MM.1S (cell line): ENCODE results near the gene ADAMTSL1.

Source experiments
- CTCF ChIP-seq: fragments of 300-600 bp; sonication (generic); IDR thresholded peaks from 2 replicates; pipeline ENCODE4 v1.5.1; 2016; ENCODE audit warnings: antibody characterized with exemption, low read length, mixed read lengths
- EZH2 ChIP-seq: fragments of 300-600 bp; sonication (generic); optimal IDR thresholded peaks from 2 replicates; pipeline ENCODE3; 2017; ENCODE audit warnings: low read depth, mild to moderate bottlenecking, antibody characterized with exemption, low read length, mixed read lengths
- EZH2phosphoT487 ChIP-seq: fragments of 300-600 bp; sonication (generic); IDR thresholded peaks from 2 replicates; pipeline ENCODE4 v1.6.1; 2018; ENCODE audit warnings: antibody characterized with exemption, low read length

GRCh38 chr9:18493451-18493993 lies 19.6 kb downstream of the ADAMTSL1 start:
- TF ChIP-seq CTCF (no peak), EZH2phosphoT487 (no peak), EZH2 (no peak)
